Fibroblast of villous mesenchyme (primary cell): ENCODE data around the gene FNIP2. TPM values are rescaled to one million over a fixed set of nuclear protein-coding genes. Genes with fewer than 3 reads are reported as not detected.
A peak's percentile ranks its signal among the peaks of the same experiment; 100 is the strongest.
"Not testable (repeated sequence)": the region's sequence is repeated elsewhere in the genome, so short reads cannot be mapped to it uniquely, and the experiment has no call there.

Source experiments
- DNase-seq: peaks from one replicate; pipeline ENCODE4 v3.0.0-alpha.2; 2010; ENCODE audit warnings: low read depth
- H3K4me3 ChIP-seq: 2 replicates; pipeline ENCODE4 v1.5.1; 2011; ENCODE audit warnings: low read depth, mild to moderate bottlenecking, low read length
- CTCF ChIP-seq: IDR thresholded peaks from 2 replicates; pipeline ENCODE4 v1.5.1; 2012; ENCODE audit warnings: low read depth, mild to moderate bottlenecking, low read length; ENCODE audit not compliant: insufficient read depth
- total RNA-seq: library from RNA; depleted of rRNA; stranded (reverse); fragments of >200 nt; gene quantifications from 2 replicates; pipeline ENCODE4 v1.2.3, GENCODE V29; 2012

Gene FNIP2
- total RNA-seq, 1 donor, result 24.6 TPM

GRCh38 chr4:158801677-158802076 is 32.9 kb downstream of the FNIP2 start:
- no peak for DNase-seq
- no peak for TF ChIP-seq CTCF
- no peak overlapping the region for H3K4me3 ChIP-seq

DNA sequence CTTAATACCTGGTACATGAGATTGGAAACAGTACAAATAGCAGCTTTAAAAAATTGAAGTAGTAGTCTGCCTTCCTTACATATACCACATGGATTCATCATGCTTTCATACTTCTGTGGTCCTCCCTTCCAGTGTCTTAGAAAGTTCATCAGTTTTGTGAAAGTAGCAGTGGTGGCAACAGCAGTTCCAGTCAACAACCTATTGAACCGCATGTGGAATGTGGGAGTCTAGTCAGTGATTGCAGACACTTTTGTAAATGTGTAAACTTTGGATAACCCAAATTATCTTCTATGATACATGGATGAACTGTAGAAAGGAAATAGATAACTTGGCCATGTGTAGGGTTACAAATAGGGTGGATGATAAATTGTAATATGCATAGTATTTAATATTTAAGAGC is 34.1 kb downstream of the FNIP2 start:
- TF ChIP-seq CTCF, result no peak
- DNase-seq, result no peak
- no peak overlapping the region for H3K4me3 ChIP-seq

DNA sequence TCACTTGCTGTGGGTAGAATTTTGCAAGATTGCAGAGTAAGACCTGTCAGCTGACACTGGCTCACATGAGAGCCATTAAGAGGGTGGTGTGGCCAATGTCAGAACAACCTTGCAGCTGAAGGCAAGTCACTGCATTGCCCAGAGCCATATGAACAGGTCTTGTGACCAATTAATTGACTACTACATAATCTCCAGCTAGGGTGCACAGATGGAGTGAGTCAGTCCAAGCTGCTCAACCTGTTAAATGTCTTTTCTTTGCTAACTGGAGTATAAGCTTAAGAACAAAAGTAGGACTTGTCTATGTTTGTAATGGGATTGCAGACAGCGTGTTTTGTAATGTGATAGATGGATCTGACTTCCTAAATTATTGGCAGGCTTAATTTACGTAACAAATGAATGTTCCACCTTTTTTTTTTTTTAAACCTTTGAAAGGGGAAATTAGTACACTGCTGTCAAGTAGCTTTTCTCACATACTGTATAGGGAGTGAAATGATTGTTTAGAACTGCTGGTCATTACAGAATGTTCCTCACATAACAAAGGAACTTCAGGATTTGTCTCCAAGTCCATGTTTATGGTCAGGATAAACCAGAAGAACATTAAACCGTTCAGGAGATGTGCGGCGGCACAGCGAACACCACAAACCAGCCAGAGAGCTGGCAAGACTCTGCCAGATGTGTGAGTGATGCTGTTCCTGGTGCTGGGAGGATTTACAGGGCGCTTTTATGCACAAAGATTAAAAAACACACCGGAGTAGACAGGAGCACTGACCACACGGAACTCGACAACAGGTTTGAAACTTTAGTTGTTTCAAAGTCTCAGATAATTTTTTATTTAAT is 37.0 kb downstream of the FNIP2 start:
- no peak overlapping the region for H3K4me3 ChIP-seq
- peak; percentile 60 for DNase-seq
- no peak for TF ChIP-seq CTCF

DNA sequence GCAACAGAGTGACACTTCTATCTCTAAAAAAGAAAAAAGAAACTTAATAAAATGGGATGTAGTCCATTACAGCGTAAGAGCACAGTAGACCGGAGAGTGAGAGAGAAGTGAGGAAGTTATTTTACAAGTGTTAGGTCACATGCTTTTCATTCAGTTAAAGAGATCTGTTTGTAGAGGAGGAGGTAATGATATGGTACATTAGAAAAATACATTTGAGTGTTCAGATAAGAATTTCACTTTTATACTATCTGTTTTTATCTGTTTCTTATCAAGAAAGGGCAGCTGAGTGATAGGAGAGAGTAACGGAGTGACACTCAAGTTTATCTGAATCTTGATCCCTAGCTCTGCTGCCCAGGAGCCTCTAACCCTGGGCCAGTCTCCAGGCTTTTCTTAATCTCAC is 38.9 kb downstream of the FNIP2 start:
- no peak for TF ChIP-seq CTCF
- no peak overlapping the region for H3K4me3 ChIP-seq
- DNase-seq, result no peak

GRCh38 chr4:158808399-158808798 is 39.6 kb downstream of the FNIP2 start:
- no peak for TF ChIP-seq CTCF
- H3K4me3 ChIP-seq, result no peak overlapping the region
- no peak for DNase-seq

GRCh38 chr4:158809208-158809607 is 40.4 kb downstream of the FNIP2 start:
- not testable (repeated sequence) for H3K4me3 ChIP-seq, DNase-seq

GRCh38 chr4:158809611-158810486 is 41.0 kb downstream of the FNIP2 start:
- peak overlapping the region; percentile 5 for H3K4me3 ChIP-seq
- DNase-seq, result peak; percentile 96
- no peak for TF ChIP-seq CTCF
